ENCODE data around the gene HUWE1.
"Not testable (repeated sequence)": the region's sequence is repeated elsewhere in the genome, so short reads cannot be mapped to it uniquely, and the experiment has no call there.

The HUWE1 gene

GRCh38 chrX:53686151-53686885 is at the start of gene HUWE1:
Gene HUWE1, minus strand, starts transcription at chrX:53686719. Its CDS starts 32,612 bp downstream, at chrX:53654107.
- DNase-seq = peak; percentile 3

- no peak for DNase-seq
Observed at GRCh38 chrX:53732797-53733196, 46.3 kb upstream of the HUWE1 start.

GRCh38 chrX:53729751-53730150 is 43.2 kb upstream of the HUWE1 start:
- DNase-seq = no peak

- DNase-seq = no peak
Observed at GRCh38 chrX:53728506-53728905, 42.0 kb upstream of the HUWE1 start.

- DNase-seq = no peak
Observed at GRCh38 chrX:53724872-53725271, 38.4 kb upstream of the HUWE1 start.

GRCh38 chrX:53723381-53723780 is 36.9 kb upstream of the HUWE1 start:
- DNase-seq = no peak

GRCh38 chrX:53721610-53722009 is 35.1 kb upstream of the HUWE1 start:
- DNase-seq = not testable (repeated sequence)

- DNase-seq = not testable (repeated sequence)
Observed at GRCh38 chrX:53719666-53720065, 33.1 kb upstream of the HUWE1 start.

GRCh38 chrX:53718073-53718472 is 31.6 kb upstream of the HUWE1 start:
- DNase-seq = no peak

GRCh38 chrX:53717205-53717604 is 30.7 kb upstream of the HUWE1 start:
- DNase-seq = no peak

GRCh38 chrX:53716328-53717088 is 30.0 kb upstream of the HUWE1 start:
- DNase-seq = peak; percentile 21

GRCh38 chrX:53715346-53715924 is 28.9 kb upstream of the HUWE1 start:
- DNase-seq = no peak

GRCh38 chrX:53714580-53715345 is 28.2 kb upstream of the HUWE1 start:
- DNase-seq = peak; percentile 21

GRCh38 chrX:53713987-53714579 is 27.6 kb upstream of the HUWE1 start:
- no peak for DNase-seq

GRCh38 chrX:53711436-53711835 is 24.9 kb upstream of the HUWE1 start:
- no peak for DNase-seq

- DNase-seq = no peak
Observed at GRCh38 chrX:53704854-53705253, 18.3 kb upstream of the HUWE1 start.

- no peak for DNase-seq
Observed at GRCh38 chrX:53704294-53704693, 17.8 kb upstream of the HUWE1 start.

- DNase-seq = no peak
Observed at GRCh38 chrX:53695946-53696549, 9.5 kb upstream of the HUWE1 start.

- no peak for DNase-seq
Observed at GRCh38 chrX:53694642-53695041, 8.1 kb upstream of the HUWE1 start.

- DNase-seq = no peak
Observed at GRCh38 chrX:53688300-53688699, 1.8 kb upstream of the HUWE1 start.

- DNase-seq = no peak
Observed at GRCh38 chrX:53685711-53686110, 808 bp downstream of the HUWE1 start.
